Activated CD8-positive, alpha-beta T cell treated with anti-CD3 and anti-CD28 coated beads for 36 hours (primary cell): Measurements from ENCODE around the gene XXYLT1. TPM values are rescaled to one million over a fixed set of nuclear protein-coding genes. Genes with fewer than 3 reads are reported as not detected.

ENCODE experiments used
- ATAC-seq: fragments of 200-7000 bp; cut with Tn5 transposase; one replicate; pipeline ENCODE4 v1.10.0; 2021; ENCODE audit warnings: mild to moderate bottlenecking, moderate library complexity
- CTCF ChIA-PET: fragments of 350-600 bp; sonication (Branson Sonifier 250); formaldehyde crosslinking; loops from one replicate; lab custom pipeline; 2021; ENCODE audit warnings: antibody characterized with exemption; lab: Charles Lee
- POLR2A ChIA-PET: fragments of 350-600 bp; sonication (Branson Sonifier 250); formaldehyde crosslinking; loops from one replicate; lab custom pipeline; 2021; ENCODE audit warnings: antibody characterized with exemption; lab: Charles Lee
- DNase-seq: peaks from one replicate; pipeline ENCODE4 v3.0.0-alpha.2; 2020
- H3K27ac Mint-ChIP-seq: one replicate; pipeline ENCODE4 v1.8.0; 2021; ENCODE audit warnings: mild to moderate bottlenecking, mixed read lengths
- H3K27me3 Mint-ChIP-seq: one replicate; pipeline ENCODE4 v1.8.0; 2021; ENCODE audit warnings: mixed read lengths
- H3K36me3 Mint-ChIP-seq: one replicate; pipeline ENCODE4 v1.8.0; 2021; ENCODE audit warnings: low read depth, mixed read lengths
- H3K4me1 Mint-ChIP-seq: one replicate; pipeline ENCODE4 v1.8.0; 2021; ENCODE audit warnings: low read depth, mixed read lengths
- H3K4me3 Mint-ChIP-seq: one replicate; pipeline ENCODE4 v1.8.0; 2021; ENCODE audit warnings: mild to moderate bottlenecking, moderate library complexity, mixed read lengths
- H3K9me3 Mint-ChIP-seq: one replicate; pipeline ENCODE4 v1.8.0; 2021; ENCODE audit warnings: mixed read lengths
- CTCF ChIP-seq: fragments of 200-600 bp; IDR thresholded peaks from one replicate; pipeline ENCODE4 v1.8.0; 2022; ENCODE audit warnings: antibody characterized with exemption, mild to moderate bottlenecking
- intact Hi-C: fragments of 100-400 bp; cut with micrococcal nuclease; formaldehyde crosslinking; loops from one replicate; pipeline ENCODE4 v1.10.0; 2022
- total RNA-seq, 2 experiments: library from RNA; stranded (reverse); gene quantifications; one replicate each; pipeline ENCODE4 v1.2.3, GENCODE V29; 2021

The XXYLT1 gene
- total RNA-seq, 2 experiments from 2014 or later = 8.4 to 9.6 TPM

DNA sequence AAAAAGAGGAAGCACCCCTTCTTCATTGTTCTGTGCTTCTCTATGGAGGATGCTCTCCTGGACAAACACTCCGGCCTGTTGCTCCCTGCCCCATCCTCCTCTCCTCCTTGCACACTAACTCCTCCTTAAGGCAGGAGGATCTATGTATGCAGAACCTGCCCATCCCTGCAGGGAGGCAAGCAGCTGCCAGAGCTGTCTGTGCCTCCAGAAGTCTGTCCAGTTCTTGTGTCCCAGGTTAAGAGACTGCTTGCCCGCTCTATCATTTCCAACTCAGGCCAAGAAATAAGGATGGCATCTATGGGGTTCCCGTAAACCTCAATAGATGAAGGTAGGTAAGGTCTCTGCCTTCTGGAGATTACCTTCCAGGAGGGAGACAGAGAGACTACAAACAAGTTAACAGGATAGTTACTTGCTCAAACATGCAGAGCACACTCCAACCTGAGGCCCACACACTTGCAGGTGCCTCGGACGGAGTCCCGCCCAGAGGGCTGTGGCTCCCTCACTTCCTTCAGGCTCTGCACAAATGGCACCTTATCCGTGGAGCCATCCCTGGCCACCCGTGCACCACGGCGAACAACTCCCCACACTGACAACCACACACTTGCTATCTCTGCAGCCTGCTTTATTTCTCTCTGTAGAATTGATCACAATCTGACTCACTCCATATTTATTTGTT lies 6.9 kb downstream of the XXYLT1 start:
- ATAC-seq (no peak), DNase-seq (no peak)
- POLR2A ChIA-PET = interaction anchor here (1.2 kb wide), 1 partner anchor 581 kb away, joined by 3 read pairs; no protein-coding TSS in a partner anchor
- peaks cover 25% of the 10 kb centered on the region for H3K4me1 Mint-ChIP-seq
- intact Hi-C loops = loop anchor here (5.0 kb wide), 1 partner anchor 252 kb away; no protein-coding TSS in a partner anchor
- H3K27me3 Mint-ChIP-seq = no peaks in the 10 kb centered on the region
- H3K9me3 Mint-ChIP-seq = no peaks in the 10 kb centered on the region
- CTCF ChIA-PET = interaction anchor here (1.0 to 2.3 kb wide), 3 partner anchors 7 to 593 kb away, joined by 3 to 11 read pairs (median 7); partner anchors contain the start of genes LSG1 and XXYLT1
- H3K36me3 Mint-ChIP-seq = peaks cover 16% of the 10 kb centered on the region
- no peak for TF ChIP-seq CTCF
- H3K4me3 Mint-ChIP-seq = no peak overlapping the region
- no peak overlapping the region for H3K27ac Mint-ChIP-seq

DNA sequence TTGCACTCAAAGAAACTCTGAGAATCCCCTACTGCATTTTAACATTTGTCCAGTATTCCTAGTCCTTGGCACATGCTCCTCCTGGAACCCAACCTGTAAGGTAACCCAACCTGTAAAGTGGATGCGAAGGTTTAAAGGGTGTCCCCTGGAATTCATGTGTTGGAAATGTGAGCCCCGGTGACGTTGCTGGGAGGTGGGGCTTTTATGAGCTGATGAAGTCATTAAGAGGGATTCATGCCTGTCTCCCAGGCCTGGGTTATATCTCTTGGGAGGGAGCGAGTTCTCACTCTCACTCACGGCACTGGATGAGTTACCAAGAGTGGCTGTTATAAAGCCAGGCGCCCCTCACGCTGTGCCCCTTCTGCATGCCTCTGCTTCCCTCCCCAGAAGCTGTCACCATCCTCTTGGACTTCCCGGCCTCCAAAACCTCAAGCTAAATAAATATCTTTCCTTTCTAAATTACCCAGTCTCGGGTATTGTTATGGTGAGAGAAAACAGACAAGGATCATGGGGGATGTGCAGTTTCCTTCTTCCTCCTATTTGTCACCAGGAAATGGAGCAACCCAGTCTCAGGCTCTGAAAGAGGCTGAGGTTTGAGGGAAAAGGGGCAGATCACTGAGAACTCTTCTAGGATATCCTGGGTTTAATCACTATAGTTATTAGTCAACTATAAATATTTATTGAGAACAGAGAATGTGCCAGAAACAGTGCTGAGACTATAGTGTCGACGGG lies 7.6 kb downstream of the XXYLT1 start:
- CTCF ChIA-PET = interaction anchor here (0.7 to 3.3 kb wide), 6 partner anchors 8 to 686 kb away, joined by 3 to 30 read pairs (median 8); partner anchors contain the start of genes LSG1 and XXYLT1
- H3K9me3 Mint-ChIP-seq = no peaks in the 10 kb centered on the region
- no peak overlapping the region for H3K27ac Mint-ChIP-seq
- H3K4me3 Mint-ChIP-seq = no peak overlapping the region
- H3K36me3 Mint-ChIP-seq = peaks cover 12% of the 10 kb centered on the region
- ATAC-seq (no peak), DNase-seq (no peak)
- no peaks in the 10 kb centered on the region for H3K27me3 Mint-ChIP-seq
- peaks cover 27% of the 10 kb centered on the region for H3K4me1 Mint-ChIP-seq
- POLR2A ChIA-PET = interaction anchor here (1.0 kb wide), 1 partner anchor 162 kb away, joined by 3 read pairs; no protein-coding TSS in a partner anchor
- intact Hi-C loops = loop anchor here (5.0 kb wide), 1 partner anchor 251 kb away; no protein-coding TSS in a partner anchor
- TF ChIP-seq CTCF = no peak

DNA sequence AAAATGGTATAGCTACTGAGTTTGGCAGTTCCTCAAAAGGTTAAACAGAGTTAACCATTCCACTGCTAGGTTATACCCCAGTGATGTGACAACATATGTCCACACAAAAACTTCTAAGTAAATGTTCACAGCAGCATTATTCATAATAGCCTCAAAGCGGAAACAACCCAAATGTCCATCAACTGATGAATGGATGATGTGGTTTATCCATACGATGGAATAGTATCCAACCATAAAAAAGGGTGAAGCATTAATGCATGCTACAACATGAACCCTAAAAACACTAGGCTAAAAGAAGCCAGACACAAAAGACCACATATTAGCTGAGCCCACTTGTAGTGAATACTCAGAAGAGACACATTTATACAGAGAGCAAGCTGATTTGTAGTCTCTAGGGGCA lies 9.0 kb downstream of the XXYLT1 start:
- ATAC-seq = no peak
- H3K4me3 Mint-ChIP-seq = no peak overlapping the region
- H3K27ac Mint-ChIP-seq = no peak overlapping the region
- intact Hi-C loops = loop anchor here (5.0 kb wide), 1 partner anchor 250 kb away; no protein-coding TSS in a partner anchor
- ChIA-PET POLR2A (interaction anchor here (0.8 to 2.0 kb wide), 2 partner anchors 8 to 9 kb away, joined by 5 to 14 read pairs; partner anchors contain the start of gene XXYLT1), CTCF (interaction anchor here (1.4 to 3.3 kb wide), 6 partner anchors 9 to 590 kb away, joined by 5 to 51 read pairs (median 12); partner anchors contain the start of genes LSG1 and XXYLT1)
- H3K9me3 Mint-ChIP-seq = no peaks in the 10 kb centered on the region
- H3K36me3 Mint-ChIP-seq = peaks cover 10% of the 10 kb centered on the region
- DNase-seq = no peak
- TF ChIP-seq CTCF = no peak
- peaks cover 31% of the 10 kb centered on the region for H3K4me1 Mint-ChIP-seq
- no peaks in the 10 kb centered on the region for H3K27me3 Mint-ChIP-seq

GRCh38 chr3:195260280-195260905 lies 10.6 kb downstream of the XXYLT1 start:
- Mint-ChIP-seq H3K4me1 (peaks cover 31% of the 10 kb centered on the region), H3K36me3 (peaks cover 10% of the 10 kb centered on the region), H3K27me3 (no peaks in the 10 kb centered on the region), H3K9me3 (no peaks in the 10 kb centered on the region), H3K4me3 (peak overlapping the region; percentile 71), H3K27ac (peak overlapping the region; percentile 46)
- intact Hi-C loops = loop anchor here (5.0 kb wide), 1 partner anchor 248 kb away; no protein-coding TSS in a partner anchor
- ChIA-PET POLR2A (interaction anchor here (0.6 to 2.0 kb wide), 4 partner anchors 10 to 573 kb away, joined by 3 to 14 read pairs (median 6); partner anchors contain the start of gene XXYLT1), CTCF (interaction anchor here (0.8 to 3.3 kb wide), 12 partner anchors 11 to 601 kb away, joined by 3 to 51 read pairs (median 4); partner anchors contain the start of genes LSG1 and XXYLT1)
- TF ChIP-seq CTCF = peak; percentile 38
- DNase-seq = peak; percentile 48
- ATAC-seq = peak; percentile 12
